Measurements from ENCODE around the gene ZDHHC14.

ZDHHC14 gene

GRCh38 chr6:157538168-157538567, 157.2 kb downstream of the ZDHHC14 start:
- DNase-seq, result no peak

- DNase-seq, result no peak
Observed at GRCh38 chr6:157538698-157539097, 157.7 kb downstream of the ZDHHC14 start.

- no peak for DNase-seq
Observed at GRCh38 chr6:157539421-157539822, 158.4 kb downstream of the ZDHHC14 start.

- no peak for DNase-seq
Observed at GRCh38 chr6:157539900-157540752, 159.1 kb downstream of the ZDHHC14 start.

- no peak for DNase-seq
Observed at GRCh38 chr6:157541618-157542413, 160.8 kb downstream of the ZDHHC14 start.

- DNase-seq, result no peak
Observed at GRCh38 chr6:157542414-157543160, 161.6 kb downstream of the ZDHHC14 start.

- DNase-seq, result no peak
Observed at GRCh38 chr6:157546321-157546720, 165.3 kb downstream of the ZDHHC14 start.

GRCh38 chr6:157547112-157547511, 166.1 kb downstream of the ZDHHC14 start:
- DNase-seq, result no peak

GRCh38 chr6:157548635-157549467, 167.9 kb downstream of the ZDHHC14 start:
- no peak for DNase-seq

- DNase-seq, result no peak
Observed at GRCh38 chr6:157549468-157549745, 168.4 kb downstream of the ZDHHC14 start.

GRCh38 chr6:157550114-157550989, 169.4 kb downstream of the ZDHHC14 start:
- DNase-seq, result no peak

- DNase-seq, result no peak
Observed at GRCh38 chr6:157551041-157551832, 170.2 kb downstream of the ZDHHC14 start.

GRCh38 chr6:157552081-157552747, 171.2 kb downstream of the ZDHHC14 start:
- no peak for DNase-seq

- DNase-seq, result no peak
Observed at GRCh38 chr6:157552820-157553485, 172.0 kb downstream of the ZDHHC14 start.

- no peak for DNase-seq
Observed at GRCh38 chr6:157554747-157555146, 173.8 kb downstream of the ZDHHC14 start.

- DNase-seq, result no peak
Observed at GRCh38 chr6:157555455-157556143, 174.6 kb downstream of the ZDHHC14 start.

- DNase-seq, result peak in 1 of 2 experiments; percentile 33
Observed at GRCh38 chr6:157556144-157556645, 175.2 kb downstream of the ZDHHC14 start.

- peak; percentile 75 to 89 for DNase-seq
Observed at GRCh38 chr6:157556671-157557430, 175.9 kb downstream of the ZDHHC14 start.

All from SHP77 (cell line).